Endometrial microvascular endothelial cells (primary cell): ENCODE data around the gene LANCL1. TPM values are rescaled to one million over a fixed set of nuclear protein-coding genes. Genes with fewer than 3 reads are reported as not detected.
"Not testable (repeated sequence)": the region's sequence is repeated elsewhere in the genome, so short reads cannot be mapped to it uniquely, and the experiment has no call there.

Experiments
- in situ Hi-C: cut with HindIII; loops from 2 replicates; pipeline ENCODE4 v1.10.0; 2017; ENCODE audit warnings: low sequenced_read_pairs, low pct_unique_long_range_greater_than_20kb; ENCODE audit errors: inconsistent ontology term
- total RNA-seq: library from RNA; depleted of rRNA; stranded (reverse); fragments of >200 nt; gene quantifications from one replicate; pipeline ENCODE4 v1.2.3, GENCODE V29; 2015; ENCODE audit errors: inconsistent ontology term

The LANCL1 gene
- total RNA-seq, 1 donor from 2014 or later, result 34.6 TPM

- in situ Hi-C loops, result no loop called here
Measured at GRCh38 chr2:210460322-210461227, 16.0 kb downstream of the LANCL1 start.

- in situ Hi-C loops, result no loop called here
Measured at GRCh38 chr2:210459880-210460279, 16.7 kb downstream of the LANCL1 start.

GRCh38 chr2:210459407-210459806, 17.2 kb downstream of the LANCL1 start:
- in situ Hi-C loops, result no loop called here

GRCh38 chr2:210458395-210458794, 18.2 kb downstream of the LANCL1 start:
- in situ Hi-C loops, result no loop called here

GRCh38 chr2:210456571-210456970, 20.0 kb downstream of the LANCL1 start:
- in situ Hi-C loops, result no loop called here

- in situ Hi-C loops, result no loop called here
Measured at GRCh38 chr2:210454336-210454735, 22.2 kb downstream of the LANCL1 start.

- in situ Hi-C loops, result no loop called here
Measured at GRCh38 chr2:210452194-210452593, 24.4 kb downstream of the LANCL1 start.

- in situ Hi-C loops, result not testable (repeated sequence)
Measured at GRCh38 chr2:210450942-210451341, 25.6 kb downstream of the LANCL1 start.

GRCh38 chr2:210445732-210446131, 30.8 kb downstream of the LANCL1 start:
- in situ Hi-C loops, result no loop called here

- in situ Hi-C loops, result no loop called here
Measured at GRCh38 chr2:210445116-210445707, 31.3 kb downstream of the LANCL1 start.

- in situ Hi-C loops, result no loop called here
Measured at GRCh38 chr2:210443527-210443926, 33.0 kb downstream of the LANCL1 start.

- in situ Hi-C loops, result no loop called here
Measured at GRCh38 chr2:210442878-210443277, 33.7 kb downstream of the LANCL1 start.

GRCh38 chr2:210442457-210442856, 34.1 kb downstream of the LANCL1 start:
- in situ Hi-C loops, result no loop called here

GRCh38 chr2:210440206-210440605, 36.4 kb downstream of the LANCL1 start:
- in situ Hi-C loops, result no loop called here

- in situ Hi-C loops, result no loop called here
Measured at GRCh38 chr2:210435439-210435838, 41.1 kb downstream of the LANCL1 start.

- in situ Hi-C loops, result no loop called here
Measured at GRCh38 chr2:210432633-210433032, 43.9 kb downstream of the LANCL1 start.

- in situ Hi-C loops, result no loop called here
Measured at GRCh38 chr2:210429403-210430137, 47.0 kb downstream of the LANCL1 start.

- in situ Hi-C loops, result no loop called here
Measured at GRCh38 chr2:210428393-210429179, 48.0 kb downstream of the LANCL1 start.

- in situ Hi-C loops, result not testable (repeated sequence)
Measured at GRCh38 chr2:210427309-210427708, 49.2 kb downstream of the LANCL1 start.
